ENCODE data around the gene CUL4A. TPM values are rescaled to one million over a fixed set of nuclear protein-coding genes. Genes with fewer than 3 reads are reported as not detected.
A peak's percentile ranks its signal among the peaks of the same experiment; 100 is the strongest.

CUL4A gene
- polyA plus RNA-seq, 1 of the 3 experiments (the other 2 are of a cell fraction), result 51.2 TPM

- no peaks in the 10 kb centered on the region for H3K9me2 ChIP-seq
- peak overlapping the region; percentile 93 for H3K4me2 ChIP-seq
- H3K4me3 ChIP-seq (ENCODE audit: low read depth in 2 of 2, low read length in 1 of 2), result peak overlapping the region; percentile 78 to 85
- peak overlapping the region; percentile 28 to 31; a peak in 2 of 4 replicates for H3K27ac ChIP-seq (ENCODE audit: low read depth in 2 of 2, low read length in 1 of 2)
- H3K27me3 ChIP-seq (ENCODE audit: insufficient read depth), result no peaks in the 10 kb centered on the region
- peaks cover 13% of the 10 kb centered on the region for H3F3A ChIP-seq (replicated peaks; ENCODE audit: insufficient read depth)
- 2% methylated on average over 16 of the region's 58 CpGs for WGBS (ENCODE audit: low lambda C conversion rate)
- peaks cover 0 to 13% of the 10 kb centered on the region in 2 experiments; a peak in 1 of 4 replicates for H3K4me1 ChIP-seq (ENCODE audit: control insufficient read depth in 1 of 2, insufficient read depth in 2 of 2, low read depth in 1 of 2, low read length in 1 of 2)
- H3K9me3 ChIP-seq, result no peaks in the 10 kb centered on the region
- no peaks in the 10 kb centered on the region for H3K36me3 ChIP-seq (replicated peaks in 1 of 2; ENCODE audit: control insufficient read depth in 1 of 2, insufficient read depth in 2 of 2, low read length in 1 of 2)
- 0 out of 2 replicates have a peak, but pooled peaks have one; percentile 37 for TF ChIP-seq USF1 (IDR thresholded peaks at IDR 0.05; ENCODE audit: borderline replicate concordance, low read depth)
- TF ChIP-seq, protein P1, sequence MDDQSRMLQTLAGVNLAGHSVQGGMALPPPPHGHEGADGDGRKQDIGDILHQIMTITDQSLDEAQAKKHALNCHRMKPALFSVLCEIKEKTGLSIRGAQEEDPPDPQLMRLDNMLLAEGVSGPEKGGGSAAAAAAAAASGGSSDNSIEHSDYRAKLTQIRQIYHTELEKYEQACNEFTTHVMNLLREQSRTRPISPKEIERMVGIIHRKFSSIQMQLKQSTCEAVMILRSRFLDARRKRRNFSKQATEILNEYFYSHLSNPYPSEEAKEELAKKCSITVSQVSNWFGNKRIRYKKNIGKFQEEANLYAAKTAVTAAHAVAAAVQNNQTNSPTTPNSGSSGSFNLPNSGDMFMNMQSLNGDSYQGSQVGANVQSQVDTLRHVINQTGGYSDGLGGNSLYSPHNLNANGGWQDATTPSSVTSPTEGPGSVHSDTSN (IDR thresholded peaks at IDR 0.05), result no peak
- H2AFZ ChIP-seq (ENCODE audit: low read depth), result 0 out of 2 replicates have a peak overlapping the region, but pooled peaks have one; percentile 58
- peaks cover 61% of the 10 kb centered on the region for H3K79me2 ChIP-seq (ENCODE audit: insufficient read depth)
- DNase-seq, result no peak
- H4K20me1 ChIP-seq (ENCODE audit: insufficient read depth), result peaks cover 31% of the 10 kb centered on the region
- ChIA-PET POLR2A (interaction anchor here (1.2 kb wide), 2 partner anchors 88 to 89 kb away, joined by 3 to 9 read pairs; partner anchors contain the start of genes CUL4A and PCID2), CTCF (interaction anchor here (0.8 to 0.9 kb wide), 2 partner anchors 10 to 572 kb away, joined by 3 read pairs; no protein-coding TSS in a partner anchor)
- H3K9ac ChIP-seq, result peak overlapping the region; percentile 89
Observed at GRCh38 chr13:113297370-113298042, 88.1 kb downstream of the CUL4A start.

GRCh38 chr13:113298043-113298945, 88.9 kb downstream of the CUL4A start:
- peaks cover 39% of the 10 kb centered on the region for H4K20me1 ChIP-seq (ENCODE audit: insufficient read depth)
- no peaks in the 10 kb centered on the region for H3K36me3 ChIP-seq (replicated peaks in 1 of 2; ENCODE audit: control insufficient read depth in 1 of 2, insufficient read depth in 2 of 2, low read length in 1 of 2)
- 35% methylated on average over 19 of the region's 19 CpGs for WGBS (ENCODE audit: low lambda C conversion rate)
- H3F3A ChIP-seq (replicated peaks; ENCODE audit: insufficient read depth), result peaks cover 13% of the 10 kb centered on the region
- peak overlapping the region; percentile 93 for H3K4me2 ChIP-seq
- H3K4me3 ChIP-seq (ENCODE audit: low read depth in 2 of 2, low read length in 1 of 2), result peak overlapping the region; percentile 78 to 85
- TF ChIP-seq MAX (IDR thresholded peaks at IDR 0.05; ENCODE audit: low read depth) (peak; percentile 39; the same call in 1 of the 2 replicates), GATA2 (CRISPR knock-in tag; IDR thresholded peaks at IDR 0.05) (no peak), MXI1 (IDR thresholded peaks at IDR 0.05; ENCODE audit: low read depth, low read length) (0 out of 2 replicates have a peak, but pooled peaks have one; percentile 22)
- ChIA-PET POLR2A (interaction anchor here (1.2 kb wide), 1 partner anchor 89 kb away, joined by 3 read pairs; the partner anchor contains the start of gene PCID2), CTCF (interaction anchor here (0.6 to 1.4 kb wide), 3 partner anchors 58 to 355 kb away, joined by 3 to 5 read pairs (median 3); no protein-coding TSS in a partner anchor)
- H3K4me1 ChIP-seq (ENCODE audit: control insufficient read depth in 1 of 2, insufficient read depth in 2 of 2, low read depth in 1 of 2, low read length in 1 of 2), result peaks cover 0 to 13% of the 10 kb centered on the region in 2 experiments; a peak in 1 of 4 replicates
- no peak for DNase-seq
- peak overlapping the region; percentile 89 for H3K9ac ChIP-seq
- peaks cover 69% of the 10 kb centered on the region for H3K79me2 ChIP-seq (ENCODE audit: insufficient read depth)
- no peaks in the 10 kb centered on the region for H3K9me2 ChIP-seq
- H2AFZ ChIP-seq (ENCODE audit: low read depth), result 0 out of 2 replicates have a peak overlapping the region, but pooled peaks have one; percentile 58
- H3K9me3 ChIP-seq, result no peaks in the 10 kb centered on the region
- H3K27ac ChIP-seq (ENCODE audit: low read depth in 2 of 2, low read length in 1 of 2), result peak overlapping the region in 1 of 2 experiments; percentile 28; a peak in 1 of 4 replicates
- H3K27me3 ChIP-seq (ENCODE audit: insufficient read depth), result no peaks in the 10 kb centered on the region
